ENCODE measurements around the gene DIDO1.

DIDO1 gene

DNA sequence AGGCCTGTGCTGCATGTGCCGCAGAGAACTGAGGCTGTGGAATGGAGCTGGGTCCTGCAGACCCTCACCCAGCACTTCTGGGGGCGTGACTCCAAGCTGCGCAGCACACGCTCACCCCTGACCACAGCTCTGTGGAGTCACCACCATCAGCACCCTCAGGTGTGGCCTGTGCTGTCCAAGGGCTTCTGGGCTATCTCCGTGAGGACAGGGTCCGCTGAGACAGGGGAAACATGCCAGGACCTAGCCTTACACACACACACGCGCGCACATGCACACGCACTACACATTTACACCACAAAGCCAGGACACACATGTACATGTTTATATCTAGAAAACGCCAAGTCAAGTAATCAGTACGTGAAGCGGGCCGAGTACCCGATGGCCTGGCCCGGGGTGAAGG lies 37.9 kb downstream of the DIDO1 start:
- TF ChIP-seq, protein P1, sequence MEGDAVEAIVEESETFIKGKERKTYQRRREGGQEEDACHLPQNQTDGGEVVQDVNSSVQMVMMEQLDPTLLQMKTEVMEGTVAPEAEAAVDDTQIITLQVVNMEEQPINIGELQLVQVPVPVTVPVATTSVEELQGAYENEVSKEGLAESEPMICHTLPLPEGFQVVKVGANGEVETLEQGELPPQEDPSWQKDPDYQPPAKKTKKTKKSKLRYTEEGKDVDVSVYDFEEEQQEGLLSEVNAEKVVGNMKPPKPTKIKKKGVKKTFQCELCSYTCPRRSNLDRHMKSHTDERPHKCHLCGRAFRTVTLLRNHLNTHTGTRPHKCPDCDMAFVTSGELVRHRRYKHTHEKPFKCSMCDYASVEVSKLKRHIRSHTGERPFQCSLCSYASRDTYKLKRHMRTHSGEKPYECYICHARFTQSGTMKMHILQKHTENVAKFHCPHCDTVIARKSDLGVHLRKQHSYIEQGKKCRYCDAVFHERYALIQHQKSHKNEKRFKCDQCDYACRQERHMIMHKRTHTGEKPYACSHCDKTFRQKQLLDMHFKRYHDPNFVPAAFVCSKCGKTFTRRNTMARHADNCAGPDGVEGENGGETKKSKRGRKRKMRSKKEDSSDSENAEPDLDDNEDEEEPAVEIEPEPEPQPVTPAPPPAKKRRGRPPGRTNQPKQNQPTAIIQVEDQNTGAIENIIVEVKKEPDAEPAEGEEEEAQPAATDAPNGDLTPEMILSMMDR (IDR thresholded peaks at IDR 0.05; ENCODE audit: extremely low read depth, insufficient read depth, missing control alignments), result no peak
- no peak for DNase-seq (ENCODE audit: low spot score)
- in situ Hi-C loops (cut with MboI; ENCODE audit: low pct_unique_long_range_greater_than_20kb, low sequenced_read_pairs, unreplicated experiment), result no loop called here

DNA sequence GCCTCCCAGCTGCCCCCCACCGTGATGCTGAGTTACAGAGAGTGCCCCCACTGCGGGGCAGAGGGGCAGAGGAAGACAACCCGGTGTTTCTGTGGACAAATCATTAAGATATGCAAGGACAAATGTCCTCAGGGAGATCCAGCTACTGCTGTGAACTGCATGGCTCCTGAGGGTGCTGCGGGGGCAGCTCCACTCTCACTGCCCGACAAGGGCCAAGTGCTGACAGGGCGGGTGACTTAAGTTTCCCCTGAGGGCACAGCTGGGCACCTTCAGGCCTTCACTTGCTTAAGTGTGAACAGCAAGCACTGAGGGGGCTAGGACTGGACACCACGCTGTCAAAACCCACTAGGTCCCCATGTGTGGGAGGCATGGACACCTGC lies 38.5 kb downstream of the DIDO1 start:
- DNase-seq (ENCODE audit: low spot score), result no peak
- in situ Hi-C loops (cut with MboI; ENCODE audit: low pct_unique_long_range_greater_than_20kb, low sequenced_read_pairs, unreplicated experiment), result no loop called here
- TF ChIP-seq, protein P1 (IDR thresholded peaks at IDR 0.05; ENCODE audit: extremely low read depth, insufficient read depth, missing control alignments), result no peak

DNA sequence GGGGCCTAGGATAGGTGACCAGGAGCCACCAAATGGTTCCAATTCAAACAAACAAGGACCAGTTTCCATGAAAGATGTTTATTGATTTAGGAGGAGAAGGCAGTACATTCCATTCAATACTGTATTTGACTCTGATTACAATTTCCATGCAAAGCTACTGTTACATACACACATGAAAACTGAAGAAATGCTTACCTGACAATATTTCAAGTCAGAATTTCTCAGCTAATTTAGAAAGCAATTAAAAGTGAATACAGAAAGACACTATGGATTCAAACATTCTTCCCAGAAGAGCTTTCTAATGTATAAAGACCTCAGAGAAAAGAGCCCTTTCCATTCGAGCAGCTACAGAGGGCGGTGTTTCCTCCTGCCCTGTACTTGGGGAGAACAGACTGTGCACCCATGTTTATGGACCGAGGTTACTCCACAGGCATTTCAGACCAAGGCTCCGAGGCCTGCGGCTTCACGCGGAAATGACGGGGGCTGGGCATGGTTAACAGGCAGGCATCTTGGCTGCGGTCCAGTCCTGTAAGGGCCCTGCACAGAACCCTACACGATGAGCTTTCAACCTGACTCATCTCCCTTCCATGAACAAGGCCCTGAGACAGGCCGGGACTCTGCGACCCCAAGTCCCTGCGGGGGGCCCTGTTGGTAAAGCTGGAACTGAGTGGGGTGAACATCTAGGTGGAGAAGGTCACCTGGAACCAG lies 39.0 kb downstream of the DIDO1 start:
- in situ Hi-C loops (cut with MboI; ENCODE audit: low pct_unique_long_range_greater_than_20kb, low sequenced_read_pairs, unreplicated experiment), result no loop called here
- no peak for DNase-seq (ENCODE audit: low spot score)
- TF ChIP-seq, protein P1 (IDR thresholded peaks at IDR 0.05; ENCODE audit: extremely low read depth, insufficient read depth, missing control alignments), result no peak

- TF ChIP-seq, protein P1 (IDR thresholded peaks at IDR 0.05; ENCODE audit: extremely low read depth, insufficient read depth, missing control alignments), result no peak
- no peak for DNase-seq (ENCODE audit: low spot score)
- in situ Hi-C loops (cut with MboI; ENCODE audit: low pct_unique_long_range_greater_than_20kb, low sequenced_read_pairs, unreplicated experiment), result no loop called here
These were observed 39.6 kb downstream of the DIDO1 start for GRCh38 chr20:62886709-62887058.

DNA sequence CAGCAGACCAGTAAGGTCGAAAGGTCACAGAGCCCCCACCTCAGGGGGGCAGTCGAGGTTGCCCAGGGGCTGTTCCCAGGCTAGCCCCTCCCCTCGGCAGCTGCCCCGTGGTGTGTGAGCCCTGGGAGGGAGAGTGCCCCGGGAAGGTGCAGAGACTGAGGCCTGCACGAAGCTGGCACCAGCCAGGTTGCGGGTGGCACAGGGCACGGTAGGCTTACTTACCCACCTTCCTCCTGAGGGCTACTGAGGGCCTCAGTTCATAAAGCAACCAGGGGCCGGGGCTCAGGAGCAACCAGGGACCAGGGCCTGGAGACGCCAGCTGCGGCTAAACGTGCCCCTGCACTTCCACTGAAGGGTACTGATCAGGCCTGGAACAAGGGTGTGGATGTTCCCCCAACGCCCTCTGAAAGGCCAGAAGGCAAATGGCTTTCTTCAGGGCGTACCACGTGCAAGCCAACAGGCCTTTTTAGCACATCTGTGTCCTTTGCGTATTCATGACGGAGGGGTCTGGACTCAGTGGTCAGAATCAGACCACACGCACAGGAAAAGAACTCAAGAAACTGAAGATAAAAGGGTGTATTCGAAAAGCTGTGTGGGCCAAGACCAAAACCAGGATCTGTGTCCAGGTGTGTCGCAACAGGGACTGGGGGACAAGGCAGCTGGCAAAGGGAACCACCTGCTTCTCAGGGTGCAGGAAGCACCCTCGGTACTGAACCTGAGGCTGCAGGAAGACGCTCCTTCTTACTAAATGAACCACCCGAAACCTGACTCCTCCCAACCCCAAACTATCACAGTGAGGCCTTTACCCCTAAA lies 40.2 kb downstream of the DIDO1 start:
- no peak for DNase-seq (ENCODE audit: low spot score)
- TF ChIP-seq, protein P1 (IDR thresholded peaks at IDR 0.05; ENCODE audit: extremely low read depth, insufficient read depth, missing control alignments), result no peak
- in situ Hi-C loops (cut with MboI; ENCODE audit: low pct_unique_long_range_greater_than_20kb, low sequenced_read_pairs, unreplicated experiment), result no loop called here

DNA sequence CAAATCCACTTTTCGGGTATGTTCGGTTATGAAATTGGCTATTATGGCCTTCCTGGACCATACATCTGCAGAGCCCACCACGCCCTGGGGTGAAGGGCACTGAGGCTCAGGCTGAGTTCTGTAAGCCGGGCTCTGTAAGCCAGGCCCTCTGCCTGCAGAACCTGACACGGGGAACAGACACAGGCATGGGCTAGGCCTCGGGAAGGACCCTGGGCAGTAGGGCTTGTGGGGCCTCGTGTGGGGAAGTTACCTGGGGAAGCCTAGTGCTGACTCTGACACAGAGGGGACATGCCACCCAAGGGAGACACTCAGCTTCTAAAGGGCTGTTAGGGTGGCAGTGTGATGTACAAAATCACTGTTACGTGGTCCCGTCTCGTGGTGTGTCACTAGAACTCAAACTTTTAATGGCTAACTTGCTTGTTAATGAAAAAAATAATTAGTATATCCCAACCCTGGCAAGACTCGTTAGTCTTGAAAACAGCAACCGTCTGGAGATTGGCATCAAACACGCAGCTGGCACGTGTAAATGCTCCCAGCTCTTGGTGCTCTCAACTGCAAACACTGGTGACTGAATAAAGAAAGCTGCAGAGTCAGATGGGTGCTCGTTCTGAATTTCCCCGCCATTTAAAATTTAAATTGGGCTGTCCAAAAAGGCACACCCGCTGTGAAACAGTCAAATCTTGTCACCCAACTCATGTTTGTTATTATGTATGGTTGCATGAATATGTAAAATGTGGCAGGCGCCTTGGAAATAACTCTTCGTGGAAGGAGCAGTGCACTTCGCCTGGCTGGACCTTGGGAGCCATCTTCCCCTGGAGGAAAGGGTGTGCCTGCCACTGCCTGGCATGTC lies 41.0 kb downstream of the DIDO1 start:
- in situ Hi-C loops (cut with MboI; ENCODE audit: low pct_unique_long_range_greater_than_20kb, low sequenced_read_pairs, unreplicated experiment), result no loop called here
- TF ChIP-seq, protein P1 (IDR thresholded peaks at IDR 0.05; ENCODE audit: extremely low read depth, insufficient read depth, missing control alignments), result no peak
- DNase-seq (ENCODE audit: low spot score), result no peak

All from GM13977 (cell line).